Smooth muscle cell (in vitro differentiated cells): ENCODE measurements around the gene WDR59. TPM values are rescaled to one million over a fixed set of nuclear protein-coding genes. Genes with fewer than 3 reads are reported as not detected.

Experiments
- DNase-seq: peaks from one replicate; lab custom pipeline; 2025; ENCODE audit not compliant: unreplicated experiment; lab: John Stamatoyannopoulos, UW
- H2AFZ ChIP-seq: fragments of 200-600 bp; sonication (generic); 2 replicates; pipeline ENCODE4 v1.6.0; 2016; ENCODE audit warnings: antibody characterized with exemption, low read depth, mild to moderate bottlenecking
- H3F3A ChIP-seq: fragments of 200-600 bp; sonication (generic); 2 replicates; pipeline ENCODE4 v1.6.0; 2017; ENCODE audit warnings: antibody characterized with exemption, low read depth
- H3K27ac ChIP-seq: fragments of 200-600 bp; sonication (generic); 2 replicates; pipeline ENCODE4 v1.5.1; 2016; ENCODE audit warnings: low read depth, mild to moderate bottlenecking
- H3K27me3 ChIP-seq: fragments of 200-600 bp; sonication (generic); 2 replicates; pipeline ENCODE4 v1.6.1; 2016; ENCODE audit warnings: low read depth, mild to moderate bottlenecking
- H3K36me3 ChIP-seq: fragments of 200-600 bp; sonication (generic); 2 replicates; pipeline ENCODE4 v1.5.1; 2016; ENCODE audit warnings: low read depth
- H3K4me1 ChIP-seq: fragments of 200-600 bp; sonication (generic); 2 replicates; pipeline ENCODE4 v1.5.1; 2016; ENCODE audit warnings: low read depth
- H3K4me2 ChIP-seq: fragments of 200-600 bp; sonication (generic); 2 replicates; pipeline ENCODE4 v1.6.0; 2016; ENCODE audit warnings: mild to moderate bottlenecking
- H3K4me3 ChIP-seq: fragments of 200-600 bp; sonication (generic); 2 replicates; pipeline ENCODE4 v1.5.1; 2016; ENCODE audit warnings: mild to moderate bottlenecking
- H3K79me2 ChIP-seq: fragments of 200-600 bp; sonication (generic); 2 replicates; pipeline ENCODE4 v1.6.0; 2016; ENCODE audit warnings: low read depth, mild to moderate bottlenecking
- H3K9ac ChIP-seq: fragments of 200-600 bp; sonication (generic); 2 replicates; pipeline ENCODE4 v1.6.0; 2016; ENCODE audit warnings: low read depth
- H3K9me3 ChIP-seq: fragments of 200-600 bp; sonication (generic); replicated peaks from 2 replicates; pipeline ENCODE4 v1.5.1; 2016; ENCODE audit warnings: low read depth
- H4K20me1 ChIP-seq: fragments of 200-600 bp; sonication (generic); 2 replicates; pipeline ENCODE4 v1.6.0; 2016; ENCODE audit warnings: low read depth
- CTCF ChIP-seq: fragments of 200-600 bp; sonication (generic); IDR thresholded peaks from 2 replicates; pipeline ENCODE4 v1.5.1; 2017; ENCODE audit warnings: borderline replicate concordance, mild to moderate bottlenecking, antibody characterized with exemption; ENCODE audit not compliant: insufficient read depth, poor library complexity, severe bottlenecking
- WGBS: methylation state at CpG from one replicate; pipeline ENCODE4 v1.1.7; 2016; ENCODE audit warnings: low lambda C conversion rate; 5-methylcytosine and 5-hydroxymethylcytosine counted together
- polyA plus RNA-seq: library from polyadenylated mRNA; unstranded; fragments of >200 nt; fragmentation: Nextera tagmentation; extraction: Ambion mirVana; gene quantifications from 2 replicates; pipeline ENCODE4 v1.2.1, GENCODE V29; 2016
- total RNA-seq: library from RNA; depleted of rRNA; stranded (reverse); fragments of >200 nt; gene quantifications from 2 replicates; pipeline ENCODE4 v1.2.3, GENCODE V29; 2014

The WDR59 gene
- total and polyA plus RNA-seq, 2 experiments from 2014 or later = 14.3 to 19.2 TPM

- H3K36me3 ChIP-seq = peaks cover 6% of the 10 kb centered on the region
- H3K4me3 ChIP-seq = no peak overlapping the region
- 92% methylated on average over 6 of the region's 6 CpGs for WGBS
- no peaks in the 10 kb centered on the region for H3K79me2 ChIP-seq
- no peak for DNase-seq
- no peaks in the 10 kb centered on the region for H3F3A ChIP-seq
- no peak overlapping the region for H3K9ac ChIP-seq
- no peaks in the 10 kb centered on the region for H4K20me1 ChIP-seq
- no peak overlapping the region for H2AFZ ChIP-seq
- H3K27ac ChIP-seq = no peak overlapping the region
- H3K4me1 ChIP-seq = no peaks in the 10 kb centered on the region
- no peak for TF ChIP-seq CTCF
- H3K4me2 ChIP-seq = no peak overlapping the region
- no peaks in the 10 kb centered on the region for H3K27me3 ChIP-seq
- H3K9me3 ChIP-seq = no peaks in the 10 kb centered on the region
Measured at GRCh38 chr16:74888888-74889287, 96.0 kb downstream of the WDR59 start.

GRCh38 chr16:74888232-74888862, 96.6 kb downstream of the WDR59 start:
- no peak overlapping the region for H3K9ac ChIP-seq
- no peak for DNase-seq
- no peaks in the 10 kb centered on the region for H4K20me1 ChIP-seq
- H3K79me2 ChIP-seq = no peaks in the 10 kb centered on the region
- H3K9me3 ChIP-seq = no peaks in the 10 kb centered on the region
- no peak overlapping the region for H3K4me3 ChIP-seq
- H3K27me3 ChIP-seq = no peaks in the 10 kb centered on the region
- no peak overlapping the region for H2AFZ ChIP-seq
- no peak overlapping the region for H3K4me2 ChIP-seq
- no peak for TF ChIP-seq CTCF
- peaks cover 6% of the 10 kb centered on the region for H3K36me3 ChIP-seq
- no peaks in the 10 kb centered on the region for H3K4me1 ChIP-seq
- H3F3A ChIP-seq = no peaks in the 10 kb centered on the region
- no peak overlapping the region for H3K27ac ChIP-seq
- WGBS = 96% methylated on average over 13 of the region's 13 CpGs

GRCh38 chr16:74887084-74887483, 97.8 kb downstream of the WDR59 start:
- no peak overlapping the region for H3K4me3 ChIP-seq
- no peak for TF ChIP-seq CTCF
- no peak overlapping the region for H3K9ac ChIP-seq
- H3K79me2 ChIP-seq = no peaks in the 10 kb centered on the region
- H3K9me3 ChIP-seq = no peaks in the 10 kb centered on the region
- H3K4me1 ChIP-seq = no peaks in the 10 kb centered on the region
- DNase-seq = no peak
- peaks cover 6% of the 10 kb centered on the region for H3K36me3 ChIP-seq
- 99% methylated on average over 2 of the region's 2 CpGs for WGBS
- H3K27ac ChIP-seq = no peak overlapping the region
- no peaks in the 10 kb centered on the region for H4K20me1 ChIP-seq
- no peaks in the 10 kb centered on the region for H3K27me3 ChIP-seq
- no peaks in the 10 kb centered on the region for H3F3A ChIP-seq
- H2AFZ ChIP-seq = no peak overlapping the region
- H3K4me2 ChIP-seq = no peak overlapping the region

- 98% methylated on average over 7 of the region's 7 CpGs for WGBS
- Histone ChIP-seq H3K36me3 (no peaks in the 10 kb centered on the region), H3K27me3 (no peaks in the 10 kb centered on the region), H3K4me2 (no peak overlapping the region), H3K9ac (no peak overlapping the region), H3K9me3 (no peaks in the 10 kb centered on the region), H3F3A (no peaks in the 10 kb centered on the region), H2AFZ (no peak overlapping the region), H3K27ac (no peak overlapping the region), H3K4me1 (no peaks in the 10 kb centered on the region), H3K79me2 (no peaks in the 10 kb centered on the region), H4K20me1 (no peaks in the 10 kb centered on the region), H3K4me3 (no peak overlapping the region)
- no peak for TF ChIP-seq CTCF
- no peak for DNase-seq
Measured at GRCh38 chr16:74877706-74878105, 107.2 kb downstream of the WDR59 start.
